ENCODE data around the gene YAP1. TPM values are rescaled to one million over a fixed set of nuclear protein-coding genes. Genes with fewer than 3 reads are reported as not detected.

The YAP1 gene
- total and polyA plus RNA-seq, 2 experiments from 2014 or later = 20.6 to 111 TPM

GRCh38 chr11:102243399-102243884 is 133.2 kb downstream of the YAP1 start:
- DNase-seq (ENCODE audit: low spot score) = no peak
- H3K4me1 ChIP-seq (ENCODE audit: insufficient read depth) = peaks cover 6% of the 10 kb centered on the region
- H3K9me3 ChIP-seq (ENCODE audit: low read depth) = no peaks in the 10 kb centered on the region
- H4K20me1 ChIP-seq (ENCODE audit: insufficient read depth, poor library complexity, severe bottlenecking) = no peaks in the 10 kb centered on the region
- 95% methylated on average over 2 of the region's 2 CpGs for WGBS (ENCODE audit: low lambda C conversion rate, missing lambda C conversion rate)
- no peak overlapping the region for H3K4me3 ChIP-seq
- H2AFZ ChIP-seq = no peak overlapping the region
- no peaks in the 10 kb centered on the region for H3K79me2 ChIP-seq
- H3K9me2 ChIP-seq (replicated peaks; ENCODE audit: insufficient read depth) = no peaks in the 10 kb centered on the region
- H3K4me2 ChIP-seq = no peak overlapping the region
- no peaks in the 10 kb centered on the region for H3K36me3 ChIP-seq (replicated peaks; ENCODE audit: insufficient read depth, low read depth)
- H3K27ac ChIP-seq = no peak overlapping the region
- no peak for TF ChIP-seq EZH2phosphoT487 (IDR thresholded peaks at IDR 0.05; ENCODE audit: low read depth, severe bottlenecking, unreplicated experiment)
- no peak for TF ChIP-seq EZH2 (IDR thresholded peaks at IDR 0.05; ENCODE audit: borderline replicate concordance)
- no peak for TF ChIP-seq CTCF (IDR thresholded peaks at IDR 0.05; ENCODE audit: poor library complexity)
- H3K27me3 ChIP-seq = no peaks in the 10 kb centered on the region

GRCh38 chr11:102244681-102245409 is 134.6 kb downstream of the YAP1 start:
- H2AFZ ChIP-seq = no peak overlapping the region
- no peaks in the 10 kb centered on the region for H3K4me1 ChIP-seq (ENCODE audit: insufficient read depth)
- no peaks in the 10 kb centered on the region for H4K20me1 ChIP-seq (ENCODE audit: insufficient read depth, poor library complexity, severe bottlenecking)
- no peaks in the 10 kb centered on the region for H3K36me3 ChIP-seq (replicated peaks; ENCODE audit: insufficient read depth, low read depth)
- no peak for DNase-seq (ENCODE audit: low spot score)
- H3K9me2 ChIP-seq (replicated peaks; ENCODE audit: insufficient read depth) = no peaks in the 10 kb centered on the region
- H3K4me3 ChIP-seq = no peak overlapping the region
- H3K27me3 ChIP-seq = no peaks in the 10 kb centered on the region
- 78% methylated on average over 5 of the region's 5 CpGs for WGBS (ENCODE audit: low lambda C conversion rate, missing lambda C conversion rate)
- TF ChIP-seq EZH2 (IDR thresholded peaks at IDR 0.05; ENCODE audit: borderline replicate concordance) (no peak), EZH2phosphoT487 (IDR thresholded peaks at IDR 0.05; ENCODE audit: low read depth, severe bottlenecking, unreplicated experiment) (no peak), CTCF (IDR thresholded peaks at IDR 0.05; ENCODE audit: poor library complexity) (no peak)
- H3K4me2 ChIP-seq = no peak overlapping the region
- H3K79me2 ChIP-seq = no peaks in the 10 kb centered on the region
- H3K9me3 ChIP-seq (ENCODE audit: low read depth) = no peaks in the 10 kb centered on the region
- no peak overlapping the region for H3K27ac ChIP-seq

GRCh38 chr11:102251423-102251822 is 141.2 kb downstream of the YAP1 start:
- TF ChIP-seq EZH2 (IDR thresholded peaks at IDR 0.05; ENCODE audit: borderline replicate concordance) (no peak), EZH2phosphoT487 (IDR thresholded peaks at IDR 0.05; ENCODE audit: low read depth, severe bottlenecking, unreplicated experiment) (no peak), CTCF (IDR thresholded peaks at IDR 0.05; ENCODE audit: poor library complexity) (no peak)

More at GRCh38 chr11:102251423-102251822, 141.2 kb downstream of the YAP1 start:
- no peaks in the 10 kb centered on the region for H3K9me3 ChIP-seq (ENCODE audit: low read depth)
- no peaks in the 10 kb centered on the region for H3K79me2 ChIP-seq
- H2AFZ ChIP-seq = no peak overlapping the region
- H3K9me2 ChIP-seq (replicated peaks; ENCODE audit: insufficient read depth) = no peaks in the 10 kb centered on the region
- no peak overlapping the region for H3K4me2 ChIP-seq
- H3K4me3 ChIP-seq = no peak overlapping the region
- H3K27ac ChIP-seq = no peak overlapping the region
- H3K36me3 ChIP-seq (replicated peaks; ENCODE audit: insufficient read depth, low read depth) = no peaks in the 10 kb centered on the region
- peaks cover 10% of the 10 kb centered on the region for H3K4me1 ChIP-seq (ENCODE audit: insufficient read depth)
- 71% methylated on average over 2 of the region's 2 CpGs for WGBS (ENCODE audit: low lambda C conversion rate, missing lambda C conversion rate)
- H4K20me1 ChIP-seq (ENCODE audit: insufficient read depth, poor library complexity, severe bottlenecking) = no peaks in the 10 kb centered on the region
- DNase-seq (ENCODE audit: low spot score) = no peak
- no peaks in the 10 kb centered on the region for H3K27me3 ChIP-seq
